ENCODE measurements around the gene DOCK2. TPM values are rescaled to one million over a fixed set of nuclear protein-coding genes. Genes with fewer than 3 reads are reported as not detected.
A peak's percentile ranks its signal among the peaks of the same experiment; 100 is the strongest.

Gene DOCK2
- total RNA-seq, 1 donor from 2014 or later = 0.77 TPM

DNA sequence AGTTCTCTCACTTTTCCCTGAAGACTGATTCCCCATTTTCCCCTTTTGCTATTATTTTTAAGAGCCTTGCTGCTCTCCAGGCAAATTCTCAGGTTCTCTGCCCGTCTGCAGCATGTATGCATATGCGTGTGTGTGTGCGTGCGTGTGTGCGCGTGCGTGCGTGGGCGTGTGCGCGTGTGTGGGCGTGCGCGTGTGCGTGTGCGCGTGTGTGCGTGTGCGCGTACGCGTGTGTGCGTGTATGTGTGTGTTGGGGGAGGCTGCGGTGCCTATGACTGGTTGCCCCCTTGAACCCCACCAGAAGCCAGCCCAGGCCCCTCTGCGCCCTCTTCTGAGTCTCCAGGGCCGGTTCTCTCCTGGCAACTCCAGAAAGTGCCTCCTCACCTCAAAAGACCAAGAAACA lies 467.6 kb downstream of the DOCK2 start:
- Mint-ChIP-seq H3K4me1 (peaks cover 6% of the 10 kb centered on the region), H3K4me3 (no peak overlapping the region), H3K27ac (ENCODE audit: unreplicated experiment) (no peak overlapping the region), H3K9me3 (no peaks in the 10 kb centered on the region), H3K36me3 (ENCODE audit: low read depth) (no peaks in the 10 kb centered on the region), H3K27me3 (ENCODE audit: low read depth) (no peaks in the 10 kb centered on the region)
- TF ChIP-seq, protein P1, sequence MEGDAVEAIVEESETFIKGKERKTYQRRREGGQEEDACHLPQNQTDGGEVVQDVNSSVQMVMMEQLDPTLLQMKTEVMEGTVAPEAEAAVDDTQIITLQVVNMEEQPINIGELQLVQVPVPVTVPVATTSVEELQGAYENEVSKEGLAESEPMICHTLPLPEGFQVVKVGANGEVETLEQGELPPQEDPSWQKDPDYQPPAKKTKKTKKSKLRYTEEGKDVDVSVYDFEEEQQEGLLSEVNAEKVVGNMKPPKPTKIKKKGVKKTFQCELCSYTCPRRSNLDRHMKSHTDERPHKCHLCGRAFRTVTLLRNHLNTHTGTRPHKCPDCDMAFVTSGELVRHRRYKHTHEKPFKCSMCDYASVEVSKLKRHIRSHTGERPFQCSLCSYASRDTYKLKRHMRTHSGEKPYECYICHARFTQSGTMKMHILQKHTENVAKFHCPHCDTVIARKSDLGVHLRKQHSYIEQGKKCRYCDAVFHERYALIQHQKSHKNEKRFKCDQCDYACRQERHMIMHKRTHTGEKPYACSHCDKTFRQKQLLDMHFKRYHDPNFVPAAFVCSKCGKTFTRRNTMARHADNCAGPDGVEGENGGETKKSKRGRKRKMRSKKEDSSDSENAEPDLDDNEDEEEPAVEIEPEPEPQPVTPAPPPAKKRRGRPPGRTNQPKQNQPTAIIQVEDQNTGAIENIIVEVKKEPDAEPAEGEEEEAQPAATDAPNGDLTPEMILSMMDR (conservative IDR thresholded peaks at IDR 0.05) = no peak
- no peak for DNase-seq (ENCODE audit: low read depth, low spot score)

DNA sequence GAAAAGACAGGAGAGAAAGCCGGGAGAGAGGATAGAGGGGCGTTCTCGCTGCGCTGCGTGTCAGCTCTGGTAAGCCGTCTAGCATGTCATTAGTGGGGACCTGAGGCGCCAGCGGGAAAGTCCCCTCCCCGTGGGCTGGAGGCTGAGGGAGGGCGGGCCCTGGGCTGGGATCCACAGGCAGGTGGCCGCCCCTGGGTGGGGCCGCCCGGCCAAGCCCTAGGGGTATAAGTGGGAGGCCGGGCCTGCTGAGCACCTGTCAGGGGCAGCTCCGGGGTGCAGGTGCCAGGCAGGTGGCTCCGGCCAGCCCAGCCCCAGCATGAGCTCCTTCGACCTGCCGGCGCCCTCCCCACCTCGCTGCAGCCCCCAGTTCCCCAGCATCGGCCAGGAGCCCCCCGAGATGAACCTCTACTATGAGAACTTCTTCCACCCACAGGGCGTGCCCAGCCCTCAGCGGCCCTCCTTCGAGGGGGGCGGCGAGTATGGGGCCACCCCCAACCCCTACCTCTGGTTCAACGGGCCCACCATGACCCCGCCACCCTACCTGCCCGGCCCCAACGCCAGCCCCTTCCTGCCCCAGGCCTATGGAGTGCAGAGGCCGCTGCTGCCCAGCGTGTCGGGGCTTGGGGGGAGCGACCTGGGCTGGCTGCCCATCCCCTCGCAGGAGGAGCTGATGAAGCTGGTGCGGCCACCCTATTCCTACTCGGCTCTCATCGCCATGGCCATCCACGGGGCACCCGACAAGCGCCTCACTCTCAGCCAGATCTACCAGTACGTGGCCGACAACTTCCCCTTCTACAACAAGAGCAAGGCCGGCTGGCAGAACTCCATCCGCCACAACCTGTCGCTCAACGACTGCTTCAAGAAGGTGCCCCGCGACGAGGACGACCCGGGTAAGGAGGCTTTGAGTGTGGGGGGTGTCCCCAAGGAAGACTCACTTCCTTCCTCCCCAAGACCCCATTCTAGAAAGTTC lies 468.9 kb downstream of the DOCK2 start, which contains the start of gene FOXI1:
TSS of gene FOXI1 (plus strand) at position 256 of the 970 bp plus-strand sequence. CDS start at position 317, 61 bp downstream.
- Mint-ChIP-seq H3K36me3 (ENCODE audit: low read depth) (no peaks in the 10 kb centered on the region), H3K27ac (ENCODE audit: unreplicated experiment) (peak within 1 kb of the TSS; percentile 78), H3K4me3 (no peak within 1 kb of the TSS), H3K9me3 (no peaks in the 10 kb centered on the region), H3K27me3 (ENCODE audit: low read depth) (no peaks in the 10 kb centered on the region), H3K4me1 (peaks cover 3% of the 10 kb centered on the region)
- TF ChIP-seq, protein P1 (conservative IDR thresholded peaks at IDR 0.05) = no peak
- DNase-seq (ENCODE audit: low read depth, low spot score) = no peak

DNA sequence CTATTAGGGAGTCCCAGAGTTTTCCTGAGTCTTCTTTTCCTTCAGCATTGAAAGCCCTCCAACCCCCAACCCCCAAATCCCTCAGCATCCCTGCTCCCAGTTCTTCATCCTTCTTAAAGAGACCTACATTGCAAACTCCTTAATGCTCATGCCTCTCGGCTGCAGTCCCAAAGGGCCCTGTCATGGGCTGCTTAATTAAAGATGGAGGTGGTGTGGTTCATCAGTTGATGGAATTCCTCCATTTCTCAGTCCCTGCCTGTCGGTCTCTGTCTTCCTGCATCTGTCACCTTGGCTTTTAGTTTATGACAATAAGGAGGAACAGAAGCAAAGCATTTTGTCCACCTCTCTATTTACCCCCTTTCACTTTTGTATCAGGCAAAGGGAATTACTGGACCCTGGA lies 470.6 kb downstream of the DOCK2 start:
- Mint-ChIP-seq H3K27me3 (ENCODE audit: low read depth) (no peaks in the 10 kb centered on the region), H3K27ac (ENCODE audit: unreplicated experiment) (no peak overlapping the region), H3K9me3 (no peaks in the 10 kb centered on the region), H3K4me3 (no peak overlapping the region), H3K4me1 (peaks cover 3% of the 10 kb centered on the region), H3K36me3 (ENCODE audit: low read depth) (no peaks in the 10 kb centered on the region)
- DNase-seq (ENCODE audit: low read depth, low spot score) = no peak
- TF ChIP-seq, protein P1 (conservative IDR thresholded peaks at IDR 0.05) = no peak

DNA sequence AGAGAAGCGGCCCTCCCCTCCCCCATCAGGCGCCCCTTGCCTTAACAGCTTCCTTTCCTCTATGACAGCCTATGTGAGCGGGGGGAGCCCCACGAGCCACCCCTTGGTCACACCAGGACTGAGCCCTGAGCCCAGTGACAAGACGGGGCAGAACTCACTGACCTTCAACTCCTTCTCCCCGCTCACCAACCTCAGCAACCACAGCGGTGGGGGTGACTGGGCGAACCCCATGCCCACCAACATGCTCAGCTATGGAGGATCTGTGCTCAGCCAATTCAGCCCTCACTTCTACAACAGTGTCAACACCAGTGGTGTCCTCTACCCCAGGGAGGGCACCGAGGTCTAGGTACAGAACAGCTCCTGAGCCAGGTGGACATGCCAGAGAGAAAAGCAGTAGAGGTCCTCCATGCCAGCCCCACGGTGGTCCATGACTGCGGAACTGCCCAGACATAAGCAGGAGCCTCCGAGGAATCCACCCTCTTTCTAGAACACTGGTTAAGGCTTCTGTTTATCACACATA lies 471.3 kb downstream of the DOCK2 start:
- H3K4me3 Mint-ChIP-seq = no peak overlapping the region
- H3K9me3 Mint-ChIP-seq = no peaks in the 10 kb centered on the region
- peaks cover 9% of the 10 kb centered on the region for H3K4me1 Mint-ChIP-seq
- H3K27ac Mint-ChIP-seq (ENCODE audit: unreplicated experiment) = no peak overlapping the region
- TF ChIP-seq, protein P1 (conservative IDR thresholded peaks at IDR 0.05) = no peak
- H3K36me3 Mint-ChIP-seq (ENCODE audit: low read depth) = no peaks in the 10 kb centered on the region
- no peaks in the 10 kb centered on the region for H3K27me3 Mint-ChIP-seq (ENCODE audit: low read depth)
- no peak for DNase-seq (ENCODE audit: low read depth, low spot score)

DNA sequence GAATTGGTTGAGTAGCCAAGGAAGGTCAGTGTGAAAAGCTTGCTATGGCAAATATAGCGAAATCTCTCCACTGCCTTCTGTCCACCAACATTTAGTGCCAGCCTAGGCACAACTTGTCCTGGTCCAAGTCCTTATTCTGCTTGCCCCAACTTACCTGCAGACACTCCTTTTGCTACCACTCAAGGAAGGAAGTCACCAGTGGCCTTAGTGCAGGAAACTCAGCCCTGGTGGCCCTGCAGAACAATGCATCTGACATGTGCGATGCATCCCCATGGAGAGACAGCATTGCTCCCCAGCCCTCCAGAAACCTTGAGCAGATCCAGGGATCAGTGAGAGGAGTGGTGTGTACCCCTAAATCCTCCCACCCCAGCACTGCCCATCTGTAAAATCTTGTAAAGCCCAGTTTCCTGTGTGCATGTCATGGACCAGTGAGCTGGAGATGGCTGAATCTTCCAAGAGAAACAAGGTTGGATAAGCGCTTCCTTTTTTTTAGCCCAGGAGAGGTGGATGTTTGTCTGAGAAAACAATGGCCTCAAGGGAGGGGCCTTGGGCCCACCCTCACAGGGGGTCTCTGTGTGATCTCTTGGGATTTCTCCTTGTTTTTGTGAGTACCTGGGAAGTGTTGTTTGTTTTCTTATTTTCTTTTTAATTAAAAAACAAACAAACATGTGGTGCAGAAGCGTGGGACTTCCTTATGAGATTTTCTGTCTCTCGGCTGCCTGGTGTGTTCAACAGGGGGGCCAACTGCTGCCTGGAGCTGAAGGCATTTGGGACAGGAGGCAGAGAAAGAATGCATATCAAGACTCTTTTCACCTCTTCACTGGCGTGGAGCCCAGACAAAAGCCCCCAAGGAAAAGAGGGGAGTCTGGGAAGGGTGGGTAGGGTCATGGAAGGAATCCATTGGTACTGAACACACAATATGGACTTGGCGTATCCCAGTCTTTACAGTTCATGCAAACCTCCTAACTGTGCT lies 472.3 kb downstream of the DOCK2 start:
- H3K27me3 Mint-ChIP-seq (ENCODE audit: low read depth) = no peaks in the 10 kb centered on the region

More for the DNA sequence above, 472.3 kb downstream of the DOCK2 start:
- TF ChIP-seq, protein P1 (conservative IDR thresholded peaks at IDR 0.05) = no peak
- Mint-ChIP-seq H3K4me1 (peaks cover 12% of the 10 kb centered on the region), H3K9me3 (no peaks in the 10 kb centered on the region), H3K27ac (ENCODE audit: unreplicated experiment) (no peak overlapping the region), H3K4me3 (no peak overlapping the region), H3K36me3 (ENCODE audit: low read depth) (no peaks in the 10 kb centered on the region)
- DNase-seq (ENCODE audit: low read depth, low spot score) = no peak
